HepG2 (cell line): ENCODE measurements around the gene SERINC2. TPM values are rescaled to one million over a fixed set of nuclear protein-coding genes. Genes with fewer than 3 reads are reported as not detected.

Experiments used
- AKNA ChIP-seq: sonication (generic); formaldehyde crosslinking; IDR thresholded peaks from 2 replicates; pipeline ENCODE4 v1.4.0; 2020; ENCODE audit warnings: missing genetic modification reagents, borderline replicate concordance
- EHMT2 ChIP-seq: fragments of 200-600 bp; sonication (generic); IDR thresholded peaks from 2 replicates; pipeline ENCODE4 v1.7.0; 2017; ENCODE audit warnings: antibody characterized with exemption, low read depth, low read length, borderline replicate concordance
- FIP1L1 ChIP-seq: fragments of 200-400 bp; formaldehyde crosslinking; IDR thresholded peaks from 2 replicates; pipeline ENCODE4 v1.6.1; 2018; ENCODE audit warnings: low read depth, mild to moderate bottlenecking, low read length, moderate library complexity, borderline replicate concordance; ENCODE audit not compliant: insufficient read depth
- KDM3A ChIP-seq: IDR thresholded peaks from 2 replicates; pipeline ENCODE4 v1.6.1; 2018; ENCODE audit warnings: low read depth, missing compliant biosample characterization
- NFYB ChIP-seq: sonication (generic); formaldehyde crosslinking; IDR thresholded peaks from 2 replicates; pipeline ENCODE4 v1.4.0; 2020; ENCODE audit warnings: missing genetic modification reagents
- PRMT3 ChIP-seq: sonication (generic); formaldehyde crosslinking; IDR thresholded peaks from 2 replicates; pipeline ENCODE4 v1.8.1; 2022; ENCODE audit warnings: low read depth, mild to moderate bottlenecking, moderate library complexity, missing genetic modification reagents, borderline replicate concordance
- RNF2 ChIP-seq: fragments of 450-650 bp; conservative IDR thresholded peaks from 2 replicates; pipeline ENCODE4 v1.6.1; 2016; ENCODE audit warnings: low read depth
- SP140L ChIP-seq: sonication (generic); formaldehyde crosslinking; IDR thresholded peaks from 2 replicates; pipeline ENCODE4 v1.4.0; 2020; ENCODE audit warnings: missing genetic modification reagents, borderline replicate concordance
- ZFP36L2 ChIP-seq: sonication (generic); formaldehyde crosslinking; IDR thresholded peaks from 2 replicates; pipeline ENCODE4 v1.4.0; 2020; ENCODE audit warnings: missing genetic modification reagents
- ZFX ChIP-seq: sonication (generic); formaldehyde crosslinking; IDR thresholded peaks from 2 replicates; pipeline ENCODE4 v1.4.0; 2020; ENCODE audit warnings: mild to moderate bottlenecking, low read depth, missing genetic modification reagents, moderate library complexity
- ZNF282 ChIP-seq: fragments of 450-650 bp; IDR thresholded peaks from 2 replicates; pipeline ENCODE4 v1.6.1; 2018; ENCODE audit not compliant: partially characterized antibody
- ZNF607 ChIP-seq: sonication (generic); formaldehyde crosslinking; IDR thresholded peaks from 2 replicates; pipeline ENCODE4 v1.5.1; 2020; ENCODE audit warnings: missing genetic modification reagents, mild to moderate bottlenecking, borderline replicate concordance
- ZNF878 ChIP-seq: sonication (generic); formaldehyde crosslinking; IDR thresholded peaks from 2 replicates; pipeline ENCODE4 v1.8.1; 2023; ENCODE audit warnings: mild to moderate bottlenecking, missing genetic modification reagents, moderate library complexity
- polyA plus RNA-seq, 8 experiments: library from polyadenylated mRNA; depleted of rRNA in 3 of 8; stranded (reverse) in 7 of 8; unstranded in 1 of 8; fragments of >200 nt; fragmentation: Illumina TruSeq in 4 of 8; extraction: Trizol in 4 of 8; gene quantifications; 2 replicates each; pipeline versions ENCODE4 v1.2.1 to v1.2.3, GENCODE V29; 2011 to 2016; ENCODE audit warnings: low read depth in 4 of 8, missing spikeins in 1 of 8, mixed read lengths in 1 of 8; ENCODE audit not compliant: insufficient read depth in 1 of 8
- total RNA-seq, 5 experiments: library from RNA; depleted of rRNA; stranded (reverse); fragments of >200 nt; fragmentation: Illumina TruSeq; extraction: Trizol; gene quantifications; 2 replicates each; pipeline ENCODE4 v1.2.3, GENCODE V29; 2016; ENCODE audit warnings: low read depth in 1 of 5
- TF ChIP-seq, protein P1 (sequence below): IDR thresholded peaks from 2 replicates; pipeline ENCODE4 v1.6.1; 2016; ENCODE audit warnings: control low read depth
- TF ChIP-seq, protein P2 (sequence below): IDR thresholded peaks from 2 replicates; pipeline ENCODE4 v1.6.1; 2016

The SERINC2 gene
- total and polyA plus RNA-seq, 2 of the 13 experiments (the other 11 are each of a cell fraction or from before 2014, with no cell fraction given): 4.8 to 126 TPM

DNA sequence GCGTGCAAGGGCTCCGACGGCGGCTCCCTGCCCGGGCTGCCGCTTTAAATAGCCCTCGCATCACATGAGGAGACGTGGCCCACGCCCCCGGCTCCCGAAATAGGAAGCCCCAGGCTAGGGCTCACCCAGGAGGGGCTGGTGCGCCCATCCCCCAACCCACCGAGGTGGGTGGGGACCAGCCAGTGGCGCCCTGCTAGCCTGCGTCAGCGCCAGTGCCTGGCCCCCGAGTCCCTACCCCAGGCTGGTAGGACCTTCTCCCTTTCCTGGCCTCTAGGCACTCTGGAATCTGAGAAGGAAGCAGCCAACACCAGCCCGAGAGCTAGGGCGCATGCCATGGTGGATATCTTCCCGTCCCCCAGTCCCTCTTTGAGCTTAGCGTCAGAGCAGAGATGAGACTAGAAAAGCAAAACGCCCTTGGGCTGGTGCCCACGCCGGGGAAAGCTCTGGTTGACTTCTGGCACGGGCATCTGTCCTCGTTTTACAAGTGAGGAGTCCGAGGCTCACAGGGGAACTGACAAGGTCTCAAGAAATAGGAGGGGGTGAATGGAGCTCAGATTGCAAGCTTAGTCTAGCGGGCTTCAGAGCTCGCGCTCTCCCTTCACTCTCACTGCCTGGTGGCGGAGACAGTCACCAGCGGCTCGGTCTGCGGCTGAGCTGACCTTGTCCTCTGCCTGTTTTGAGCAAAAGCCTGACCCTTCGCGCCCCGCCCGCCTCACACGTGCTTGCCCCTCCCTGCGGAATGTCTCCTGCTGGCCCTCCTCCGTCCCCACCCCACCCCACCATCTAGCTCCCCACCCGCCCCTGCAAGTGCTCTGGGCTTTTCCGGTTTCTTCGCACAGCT is 39.7 kb upstream of the SERINC2 start, which contains the start of gene FABP3 (continued):
- TF ChIP-seq ZNF607 (CRISPR knock-in tag) (no peak), KDM3A (no peak), AKNA (CRISPR knock-in tag) (no peak), ZFX (CRISPR knock-in tag) (no peak), ZNF878 (CRISPR knock-in tag) (no peak), SP140L (CRISPR knock-in tag) (no peak), RNF2 (no peak), ZFP36L2 (CRISPR knock-in tag) (no peak), NFYB (CRISPR knock-in tag) (no peak), ZNF282 (no peak), PRMT3 (CRISPR knock-in tag) (no peak), FIP1L1 (no peak), EHMT2 (no peak)
- TF ChIP-seq, protein P1, sequence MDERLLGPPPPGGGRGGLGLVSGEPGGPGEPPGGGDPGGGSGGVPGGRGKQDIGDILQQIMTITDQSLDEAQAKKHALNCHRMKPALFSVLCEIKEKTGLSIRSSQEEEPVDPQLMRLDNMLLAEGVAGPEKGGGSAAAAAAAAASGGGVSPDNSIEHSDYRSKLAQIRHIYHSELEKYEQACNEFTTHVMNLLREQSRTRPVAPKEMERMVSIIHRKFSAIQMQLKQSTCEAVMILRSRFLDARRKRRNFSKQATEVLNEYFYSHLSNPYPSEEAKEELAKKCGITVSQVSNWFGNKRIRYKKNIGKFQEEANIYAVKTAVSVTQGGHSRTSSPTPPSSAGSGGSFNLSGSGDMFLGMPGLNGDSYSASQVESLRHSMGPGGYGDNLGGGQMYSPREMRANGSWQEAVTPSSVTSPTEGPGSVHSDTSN (CRISPR knock-in tag): no peak
- TF ChIP-seq, protein P2, sequence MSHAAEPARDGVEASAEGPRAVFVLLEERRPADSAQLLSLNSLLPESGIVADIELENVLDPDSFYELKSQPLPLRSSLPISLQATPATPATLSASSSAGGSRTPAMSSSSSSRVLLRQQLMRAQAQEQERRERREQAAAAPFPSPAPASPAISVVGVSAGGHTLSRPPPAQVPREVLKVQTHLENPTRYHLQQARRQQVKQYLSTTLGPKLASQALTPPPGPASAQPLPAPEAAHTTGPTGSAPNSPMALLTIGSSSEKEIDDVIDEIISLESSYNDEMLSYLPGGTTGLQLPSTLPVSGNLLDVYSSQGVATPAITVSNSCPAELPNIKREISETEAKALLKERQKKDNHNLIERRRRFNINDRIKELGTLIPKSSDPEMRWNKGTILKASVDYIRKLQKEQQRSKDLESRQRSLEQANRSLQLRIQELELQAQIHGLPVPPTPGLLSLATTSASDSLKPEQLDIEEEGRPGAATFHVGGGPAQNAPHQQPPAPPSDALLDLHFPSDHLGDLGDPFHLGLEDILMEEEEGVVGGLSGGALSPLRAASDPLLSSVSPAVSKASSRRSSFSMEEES: peak; percentile 65
